Activated naive CD8-positive, alpha-beta T cell treated with anti-CD3 and anti-CD28 coated beads, Interleukin-2, amount 50 U/mL, for 16 hours (primary cell): ENCODE measurements around the gene MAP7.
A peak's percentile ranks its signal among the peaks of the same experiment; 100 is the strongest.
"Not testable (repeated sequence)": the region's sequence is repeated elsewhere in the genome, so short reads cannot be mapped to it uniquely, and the experiment has no call there.

Experiments
- DNase-seq: peaks from one replicate; pipeline ENCODE4 v3.0.0-alpha.2; 2020; ENCODE audit warnings: low read depth, low spot score

MAP7 gene

DNA sequence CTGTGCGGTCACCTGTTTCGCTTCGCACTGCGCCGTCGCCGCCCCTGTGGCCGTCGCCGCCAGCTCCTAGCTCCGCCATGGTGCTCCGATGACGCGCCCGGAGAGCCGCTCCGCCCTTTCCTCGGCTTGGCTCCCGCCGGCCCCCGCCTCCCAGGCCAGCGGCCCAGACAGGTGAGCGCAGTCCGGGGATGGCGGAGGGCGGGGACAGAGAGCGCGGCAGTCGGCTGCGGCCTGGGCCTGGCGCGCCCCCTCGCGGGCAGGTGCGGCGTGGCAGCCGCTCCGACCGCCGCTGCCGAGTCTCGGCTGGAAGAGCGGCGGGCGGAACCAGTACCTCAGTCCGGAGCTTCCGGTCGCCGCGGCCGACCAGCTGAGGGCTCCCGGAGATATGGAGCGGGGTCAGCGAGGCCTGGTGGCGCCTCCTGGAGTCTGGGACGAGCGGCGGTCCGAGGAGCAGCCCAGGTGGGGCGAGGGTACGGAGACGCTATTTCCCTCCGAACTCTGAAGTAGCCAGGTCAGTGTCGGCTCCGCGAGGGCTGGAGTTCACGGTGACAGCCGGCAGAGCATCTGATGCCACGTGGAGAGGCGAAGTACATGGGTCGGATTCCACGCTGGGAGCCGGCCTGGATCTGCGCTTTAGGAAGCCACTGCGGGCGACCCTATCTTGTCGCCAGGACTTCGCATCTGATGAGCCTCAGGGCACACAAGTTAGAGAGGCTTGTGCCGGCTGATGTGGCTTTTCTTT is at the start of gene MAP7:
Gene MAP7 (minus strand): TSS at position 93 of the 742 bp plus-strand sequence. CDS start 14 bp downstream, at position 79.
- DNase-seq, result peak; percentile 7

DNA sequence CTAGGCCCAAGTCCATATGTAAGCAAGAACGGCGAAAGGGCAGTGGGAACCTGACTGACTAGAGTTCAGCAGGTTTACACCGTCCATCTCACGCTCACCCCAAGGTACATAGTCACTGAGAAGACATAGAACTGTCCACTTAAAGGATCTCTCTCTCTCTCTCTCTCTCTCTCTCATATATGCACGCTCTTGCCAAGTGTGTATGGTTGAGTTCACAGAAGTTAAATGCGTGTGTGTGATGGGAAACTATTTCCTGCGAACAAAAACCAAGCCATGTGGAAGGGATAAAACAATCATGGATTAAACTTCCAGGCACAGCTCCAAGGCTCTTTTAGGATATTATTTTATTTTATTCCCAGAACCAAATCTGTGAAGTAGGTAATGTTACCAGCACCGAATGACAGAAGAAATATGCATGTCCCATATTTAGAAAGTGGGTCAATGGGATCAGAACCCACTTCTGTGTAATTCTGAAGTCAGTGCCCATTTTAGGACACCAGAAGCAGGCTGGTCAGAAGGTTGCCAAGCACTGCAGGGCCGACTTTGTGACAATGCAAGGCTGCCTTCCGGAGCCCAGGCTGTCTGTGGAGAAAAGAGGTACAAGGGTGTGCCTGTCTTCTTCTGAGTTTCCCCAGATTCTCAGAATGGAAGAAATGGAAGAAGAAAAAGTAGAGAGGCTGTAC is 49.2 kb upstream of the MAP7 start:
- no peak for DNase-seq

DNA sequence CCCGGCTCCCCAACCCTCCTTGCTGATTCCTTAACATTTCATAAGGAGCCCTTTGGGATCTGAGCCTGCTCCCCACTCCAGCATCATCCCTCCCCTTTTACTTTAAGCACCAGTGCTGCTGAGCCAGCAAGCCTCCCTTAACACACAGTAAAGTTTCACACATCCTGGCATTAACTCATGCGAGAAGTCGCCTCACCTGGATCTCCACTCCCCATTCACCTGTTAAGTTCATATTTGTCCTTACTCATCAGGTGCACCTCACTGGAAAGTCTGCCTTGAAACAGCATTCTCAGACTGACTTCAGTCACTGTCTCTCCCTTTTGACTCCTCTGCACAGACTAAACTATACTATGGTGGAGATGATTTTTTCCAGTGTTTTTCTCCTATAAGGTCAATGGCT is 47.8 kb upstream of the MAP7 start:
- no peak for DNase-seq

DNA sequence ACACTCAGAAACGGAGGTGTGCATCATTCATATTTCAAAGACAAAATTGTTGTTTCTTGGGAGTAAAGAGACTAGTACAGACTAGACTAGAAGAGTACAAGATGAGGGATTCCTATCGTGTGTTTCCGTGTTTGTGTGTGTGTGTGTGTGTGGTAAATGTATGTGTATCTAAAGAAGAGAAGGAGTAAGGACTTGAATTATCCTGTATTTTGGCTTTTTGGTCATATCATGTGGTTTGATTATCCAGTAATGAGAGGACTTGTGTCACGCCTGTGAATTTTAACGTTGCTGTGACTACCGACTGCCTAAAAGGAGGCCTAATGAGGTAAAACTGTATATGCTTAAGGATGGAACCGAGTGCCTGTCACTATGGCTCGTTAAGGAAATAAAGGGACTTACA is 44.4 kb upstream of the MAP7 start:
- DNase-seq, result no peak

DNA sequence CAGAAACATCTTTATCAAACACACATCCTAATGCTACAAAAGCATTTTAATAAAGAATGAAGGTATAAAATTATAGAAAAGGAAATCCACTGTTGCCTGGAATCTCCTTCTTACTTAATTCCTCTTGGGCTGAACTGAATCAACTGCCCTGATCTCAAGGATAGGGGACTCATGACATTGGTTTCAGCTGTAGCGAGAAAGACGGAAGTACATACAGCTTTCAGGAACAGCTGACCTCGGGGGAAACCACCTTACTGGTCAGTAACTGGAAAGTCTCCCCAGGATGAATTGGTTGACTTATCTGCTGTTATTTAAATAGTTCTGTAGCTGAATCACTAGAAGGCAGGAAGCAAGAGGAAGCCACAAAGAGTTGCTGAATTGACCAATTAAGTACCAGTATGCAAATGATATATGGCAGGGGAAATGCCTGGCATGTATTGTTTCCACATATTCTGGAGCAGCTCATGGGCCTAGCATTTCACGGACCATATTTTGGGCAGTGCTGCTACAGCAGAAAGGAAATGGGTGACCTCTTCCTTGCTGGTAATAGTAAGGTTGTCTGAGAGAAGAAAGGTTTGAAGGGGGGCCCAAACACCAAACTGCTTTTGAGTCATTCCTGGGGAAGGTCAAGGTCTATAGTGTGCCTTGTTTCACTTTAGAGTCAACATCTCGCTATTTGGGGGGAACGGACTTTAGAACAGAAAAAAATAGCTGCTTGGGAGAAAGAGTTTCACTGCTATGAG is 43.7 kb upstream of the MAP7 start:
- DNase-seq, result no peak

DNA sequence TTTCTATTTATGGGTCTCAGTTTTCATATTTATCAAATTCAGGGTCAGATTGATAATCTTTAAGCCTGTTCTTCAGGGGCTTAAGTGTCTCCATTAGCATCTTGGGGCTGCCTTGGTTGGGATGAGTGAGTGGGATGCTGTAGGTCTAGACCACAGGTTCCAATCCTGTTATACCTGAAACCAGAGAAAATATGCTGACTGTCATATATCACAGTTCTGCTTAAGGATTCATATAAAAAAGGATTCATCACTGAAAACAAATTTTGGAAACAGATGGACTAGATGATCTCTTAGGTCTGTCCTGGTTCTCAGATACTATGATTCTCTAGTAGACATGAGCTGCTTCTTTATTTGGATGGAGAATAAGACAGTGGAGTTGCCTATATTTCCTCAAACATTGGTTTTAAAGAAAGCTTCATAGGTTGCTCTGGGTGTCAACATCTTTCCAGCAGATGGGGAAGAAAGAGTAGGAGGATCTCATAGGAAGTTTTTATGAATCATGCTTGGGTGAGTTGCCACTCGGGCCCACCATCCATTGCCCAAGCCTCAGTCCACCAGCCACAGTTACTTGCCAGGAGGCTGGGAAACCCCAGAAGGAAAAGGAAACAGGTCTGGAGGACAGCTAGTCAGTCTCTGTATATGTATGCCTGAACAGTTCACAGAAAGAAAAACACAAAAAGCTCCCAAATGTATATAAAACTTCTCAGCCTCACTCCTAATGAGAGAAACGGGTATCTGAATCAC is 42.9 kb upstream of the MAP7 start:
- no peak for DNase-seq

DNA sequence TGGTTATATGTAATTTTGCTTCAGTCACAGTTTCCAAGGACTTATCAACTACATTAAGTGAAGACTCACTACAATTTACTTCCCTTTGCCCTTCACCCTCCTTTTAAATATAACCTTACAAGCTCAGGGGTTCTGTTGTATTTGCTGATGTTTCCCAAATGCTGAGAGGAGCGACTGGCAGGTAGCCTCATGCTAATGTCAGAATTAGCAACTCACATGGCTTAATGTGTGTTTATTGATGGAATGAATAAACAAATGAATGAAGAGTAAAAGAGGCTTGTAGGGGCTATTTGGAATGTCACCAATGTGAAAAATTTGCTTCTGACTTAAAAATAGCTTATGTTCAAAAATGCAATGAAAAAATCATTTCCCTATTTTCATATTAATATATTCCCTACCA is 41.4 kb upstream of the MAP7 start:
- DNase-seq, result no peak

DNA sequence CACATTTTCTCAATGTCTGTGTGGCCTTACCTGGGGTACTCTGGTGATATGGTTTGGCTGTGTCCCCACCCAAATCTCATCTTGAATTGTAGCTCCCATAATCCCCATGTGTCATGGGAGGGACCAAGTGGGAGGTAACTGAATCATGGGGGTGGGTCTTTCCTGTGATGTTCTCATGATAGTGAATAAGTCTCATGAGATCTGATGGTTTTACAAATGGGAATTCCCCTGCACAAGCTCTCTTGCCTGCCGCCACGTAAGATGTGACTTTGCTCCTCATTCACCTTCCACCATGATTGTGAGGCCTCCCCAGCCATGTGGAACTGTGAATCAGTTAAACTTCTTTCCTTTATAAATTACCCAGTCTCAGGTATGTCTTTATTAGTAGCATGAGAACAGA is 40.6 kb upstream of the MAP7 start:
- DNase-seq, result not testable (repeated sequence)

DNA sequence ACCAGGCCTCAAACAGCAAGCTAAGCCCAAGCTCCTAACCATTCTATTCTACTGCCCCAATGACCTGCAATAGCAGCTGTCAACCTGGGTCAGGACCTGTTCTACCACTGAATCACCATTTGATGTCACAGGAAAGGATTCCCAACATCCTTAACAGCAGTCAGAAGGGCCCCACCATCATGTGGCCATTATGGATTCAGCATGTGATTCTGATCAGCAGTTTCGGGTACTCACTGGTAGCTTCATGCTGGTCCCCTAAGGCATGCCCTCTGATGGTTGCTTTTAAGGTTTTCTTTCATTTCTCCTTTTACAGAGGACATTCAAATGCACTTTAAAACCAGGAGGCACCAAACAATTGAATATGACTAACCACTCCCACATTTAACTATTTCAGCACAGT is 37.3 kb upstream of the MAP7 start:
- no peak for DNase-seq

DNA sequence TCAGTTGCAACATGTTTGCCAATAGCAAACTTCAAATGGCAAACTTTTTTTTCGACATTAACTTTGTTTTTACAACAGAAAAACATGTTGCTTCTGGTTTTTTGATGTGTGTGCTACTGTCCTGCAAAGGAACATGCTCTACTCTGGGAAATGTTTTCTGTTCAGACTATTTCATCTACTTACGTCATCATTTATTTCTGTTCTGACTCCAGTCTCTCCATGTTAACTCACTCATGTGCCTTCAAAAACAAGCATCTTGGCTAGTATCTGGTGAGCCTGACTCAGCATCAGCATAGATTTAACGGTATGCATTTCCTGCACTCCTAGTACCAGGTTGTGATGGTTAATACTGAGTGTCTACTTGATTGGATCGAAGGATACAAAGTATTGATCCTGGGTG is 36.1 kb upstream of the MAP7 start:
- no peak for DNase-seq

DNA sequence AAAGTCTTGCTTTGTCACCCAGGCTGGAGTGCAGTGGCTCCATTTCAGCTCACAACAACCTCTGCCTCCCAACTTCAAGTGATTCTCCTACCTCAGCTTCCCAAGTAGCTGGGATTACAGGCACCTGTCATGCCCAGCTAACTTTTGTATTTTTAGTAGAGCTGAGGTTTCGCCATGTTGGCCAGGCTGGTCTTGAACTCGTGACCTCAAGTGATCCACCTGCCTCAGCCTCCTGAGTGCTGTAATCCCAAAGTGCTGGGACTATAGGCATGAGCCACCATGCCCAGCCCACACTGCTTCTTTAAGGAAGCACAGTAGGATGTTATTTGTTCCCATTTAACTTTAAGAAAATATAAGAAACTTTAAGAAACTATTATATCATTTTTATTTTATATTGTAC is 35.3 kb upstream of the MAP7 start:
- DNase-seq, result not testable (repeated sequence)

DNA sequence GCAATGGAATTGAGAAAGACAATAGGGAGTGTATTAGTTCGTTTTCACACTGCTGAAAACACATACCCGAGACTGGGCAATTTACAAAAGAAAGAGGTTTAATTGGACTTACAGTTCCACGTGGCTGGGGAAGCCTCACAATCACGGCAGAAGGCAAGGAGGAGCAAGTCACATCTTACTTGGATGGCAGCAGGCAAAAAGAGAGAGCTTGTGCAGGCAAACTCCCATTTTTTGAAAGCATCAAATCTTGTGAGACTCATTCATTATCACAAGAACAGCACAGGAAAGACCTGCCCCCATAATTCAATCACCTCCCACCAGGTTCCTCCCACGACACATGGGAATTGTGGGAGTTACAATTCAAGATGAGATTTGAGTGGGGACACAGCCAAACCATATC is 34.1 kb upstream of the MAP7 start:
- not testable (repeated sequence) for DNase-seq

DNA sequence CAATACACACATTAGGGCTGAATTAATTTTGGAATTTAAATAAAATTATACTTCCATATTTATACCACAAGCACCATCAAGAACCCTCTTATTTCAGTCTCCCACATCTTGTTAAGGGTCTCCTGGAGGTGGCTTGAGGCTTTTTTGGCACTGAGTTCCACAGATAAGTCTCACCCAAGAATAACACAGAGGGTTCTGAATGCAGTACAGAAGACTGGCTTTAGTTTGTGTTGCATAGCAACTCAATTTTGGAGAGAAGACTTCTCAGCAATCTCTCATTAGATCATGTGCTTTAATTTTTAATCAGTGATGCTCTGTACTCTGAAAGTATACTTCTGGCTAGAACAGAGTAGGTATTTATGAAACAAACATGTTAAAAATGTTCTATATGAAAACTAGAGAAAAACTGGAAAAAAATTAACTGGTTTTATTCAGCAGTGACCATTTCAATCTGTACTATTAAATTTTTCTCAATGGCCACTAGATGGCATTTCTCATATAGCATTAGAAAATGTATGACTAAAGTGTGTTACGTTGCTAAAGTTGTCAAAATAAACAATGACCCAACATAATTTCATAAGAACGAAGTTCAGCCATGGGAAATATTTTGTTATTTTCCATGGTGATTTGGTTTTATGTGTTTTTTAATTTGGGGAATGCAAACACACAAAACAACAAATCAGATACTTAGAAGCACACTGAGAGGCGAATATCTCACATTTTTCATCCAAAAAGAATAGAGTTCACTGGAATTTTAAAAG is 32.7 kb upstream of the MAP7 start:
- no peak for DNase-seq

DNA sequence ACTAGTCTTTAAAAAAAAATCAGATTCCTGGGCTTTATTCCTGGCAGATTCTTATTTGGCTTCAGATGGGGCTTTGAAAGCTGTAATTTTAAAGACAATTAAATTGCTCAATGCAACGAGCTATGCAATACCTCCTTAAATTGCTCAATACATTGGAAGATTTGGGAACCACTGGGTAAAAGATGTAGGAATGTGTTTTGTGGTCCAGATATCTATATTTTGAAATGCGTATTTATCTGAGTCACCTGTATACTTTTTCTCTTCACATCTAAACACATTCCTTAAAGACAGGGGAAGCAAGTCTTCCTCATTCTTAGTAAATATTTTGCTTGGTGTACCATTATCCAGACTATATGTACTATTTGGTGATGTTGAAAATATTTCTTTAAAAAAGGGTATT is 29.6 kb upstream of the MAP7 start:
- DNase-seq, result no peak

DNA sequence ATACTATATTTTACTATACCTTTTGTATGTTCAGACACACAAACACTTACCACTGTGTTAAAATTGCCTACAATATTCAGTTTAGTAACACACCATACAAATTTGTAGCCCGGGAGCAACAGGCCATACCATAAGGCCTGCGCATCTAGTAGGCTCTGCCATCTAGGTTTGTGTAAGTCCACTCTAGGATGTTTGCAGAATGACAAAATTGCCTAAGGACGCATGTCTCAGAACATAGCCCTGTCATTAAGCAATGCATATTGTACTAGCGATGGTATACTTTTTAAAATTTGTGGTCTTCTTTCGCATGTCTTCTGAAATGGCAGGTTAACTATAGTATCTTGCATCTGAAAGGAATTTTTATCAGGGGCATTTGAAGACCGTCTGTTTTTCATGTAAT is 26.6 kb upstream of the MAP7 start:
- DNase-seq, result no peak

DNA sequence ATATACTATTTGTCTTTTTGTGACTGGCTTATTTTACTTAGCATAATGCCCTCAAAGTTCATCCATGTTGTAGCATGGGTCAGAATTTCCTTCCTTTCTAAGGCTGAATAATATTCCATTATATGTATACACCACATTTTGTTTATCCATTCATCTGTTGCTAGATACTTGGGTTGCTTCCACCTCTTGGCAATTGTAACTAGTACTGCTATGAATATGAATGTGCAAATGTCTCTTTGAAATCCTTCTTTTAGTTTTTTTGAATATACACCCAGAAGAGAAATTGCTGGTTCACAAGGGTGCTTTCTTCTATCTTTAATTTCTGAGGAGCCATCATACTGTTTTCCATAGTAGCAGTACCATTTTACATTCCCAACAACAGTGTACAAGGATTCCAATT is 21.3 kb upstream of the MAP7 start:
- no peak for DNase-seq

DNA sequence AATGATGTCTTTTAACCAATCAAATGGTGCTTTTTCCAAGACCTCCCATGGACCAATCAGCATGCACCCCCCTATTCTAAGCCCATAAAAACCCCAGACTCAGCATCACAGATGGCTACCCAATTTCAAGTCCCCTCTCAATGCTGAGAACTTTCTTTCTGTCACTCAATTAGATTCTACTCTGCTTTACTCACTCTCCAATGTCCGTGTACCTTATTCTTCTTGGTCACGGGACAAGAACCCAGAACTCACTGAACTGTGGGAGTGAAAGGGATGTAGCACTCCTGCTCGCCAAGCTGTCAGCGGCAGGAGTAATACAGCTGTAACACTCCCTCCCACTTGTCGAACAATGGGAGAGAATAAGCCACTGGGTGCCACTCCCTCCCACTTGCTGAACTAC is 20.8 kb upstream of the MAP7 start:
- no peak for DNase-seq

DNA sequence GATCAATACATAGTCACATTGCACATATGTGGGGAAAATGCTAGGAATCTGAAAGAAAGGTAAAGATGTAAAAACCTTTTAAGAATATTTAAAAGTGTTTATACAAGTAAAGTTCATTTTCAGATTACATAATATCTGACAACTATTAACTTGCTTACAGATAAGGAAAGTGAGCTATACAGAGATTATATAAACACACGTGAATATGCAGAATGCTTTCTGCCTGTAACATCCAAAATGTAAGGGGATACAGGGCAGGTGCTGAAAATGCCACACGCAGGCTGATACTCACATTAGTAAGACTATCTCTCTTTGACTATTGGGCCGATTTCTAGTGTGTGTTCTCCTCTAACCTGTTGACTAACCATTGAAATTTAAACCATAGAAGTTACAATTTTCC is 17.9 kb upstream of the MAP7 start:
- DNase-seq, result no peak

DNA sequence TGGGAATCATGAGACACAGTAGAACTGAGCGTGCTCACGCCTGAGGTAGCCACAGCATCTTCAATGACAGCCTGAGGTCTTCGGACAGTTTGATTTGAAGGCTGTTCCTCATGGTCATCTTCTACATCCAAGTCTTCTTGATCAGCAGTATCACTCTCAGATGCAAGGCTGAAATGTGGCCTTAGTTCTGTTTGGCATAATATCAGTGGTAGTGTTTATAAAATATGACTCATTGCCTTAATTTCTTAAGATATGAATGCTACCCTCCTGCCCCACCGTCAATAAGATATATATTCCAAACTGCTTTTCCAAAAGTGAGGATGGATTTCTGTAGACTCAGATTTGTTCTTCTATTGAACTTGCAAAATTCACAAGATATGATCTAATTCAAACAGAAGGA is 17.5 kb upstream of the MAP7 start:
- no peak for DNase-seq

DNA sequence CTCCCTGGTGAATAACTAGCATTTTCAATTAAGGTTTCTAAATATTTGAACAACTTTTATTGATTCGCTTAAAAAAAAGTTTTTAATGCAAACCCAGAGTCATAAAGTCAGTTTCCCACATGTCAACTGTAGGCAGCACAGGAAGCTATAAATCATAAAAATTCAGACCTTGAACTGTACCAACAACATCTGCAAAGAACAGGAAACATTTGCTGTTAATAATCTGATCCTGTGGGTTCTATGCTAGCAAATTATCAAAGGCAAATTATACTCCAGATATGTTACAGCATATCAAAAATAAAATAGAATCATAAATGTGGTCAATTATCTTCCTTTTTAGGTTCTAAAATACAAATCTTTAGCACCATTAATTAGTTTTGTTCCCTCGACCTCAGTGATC is 16.6 kb upstream of the MAP7 start:
- DNase-seq, result no peak

DNA sequence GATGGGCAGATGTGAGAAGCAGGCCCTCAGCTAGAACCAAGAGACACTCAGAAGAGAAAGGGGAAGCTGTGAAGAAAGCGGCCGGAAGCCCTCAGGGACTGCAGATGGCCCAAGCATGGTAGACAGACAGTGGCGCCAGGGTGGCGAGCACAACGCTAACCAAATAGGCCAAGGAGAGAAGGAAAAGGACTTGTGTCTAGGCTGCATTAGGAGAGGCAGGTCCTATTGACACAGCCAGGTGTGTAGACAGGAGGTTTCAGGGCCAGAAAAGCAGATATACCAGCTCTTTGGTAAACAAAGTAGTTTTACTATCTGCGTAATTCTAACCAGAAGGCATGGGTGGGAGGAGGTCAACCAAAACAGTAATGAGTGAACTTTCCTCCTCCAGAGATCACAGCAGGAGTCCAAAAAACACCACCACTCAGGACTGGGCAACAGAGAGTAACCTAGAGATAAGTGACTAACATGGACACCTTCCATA is 15.8 kb upstream of the MAP7 start:
- no peak for DNase-seq
